SHP77 (cell line): ENCODE measurements around the gene DLG5.

Source experiments
- DNase-seq, 2 experiments: peaks; one replicate each; lab custom pipeline; 2025; lab: John Stamatoyannopoulos, UW

The DLG5 gene

GRCh38 chr10:77889277-77889903 is 37.2 kb downstream of the DLG5 start:
- DNase-seq: no peak

- DNase-seq: no peak
Observed at GRCh38 chr10:77888356-77888703, 38.2 kb downstream of the DLG5 start.

- no peak for DNase-seq
Observed at GRCh38 chr10:77887631-77888355, 38.8 kb downstream of the DLG5 start.

- DNase-seq: no peak
Observed at GRCh38 chr10:77886795-77887355, 39.7 kb downstream of the DLG5 start.

- DNase-seq: no peak
Observed at GRCh38 chr10:77884181-77884580, 42.4 kb downstream of the DLG5 start.

- no peak for DNase-seq
Observed at GRCh38 chr10:77881636-77882035, 44.9 kb downstream of the DLG5 start.

GRCh38 chr10:77881222-77881621 is 45.3 kb downstream of the DLG5 start:
- no peak for DNase-seq

- DNase-seq: no peak
Observed at GRCh38 chr10:77879710-77880109, 46.8 kb downstream of the DLG5 start.

GRCh38 chr10:77879065-77879464 is 47.5 kb downstream of the DLG5 start:
- DNase-seq: no peak

GRCh38 chr10:77877441-77878344 is 48.9 kb downstream of the DLG5 start:
- DNase-seq: no peak

- no peak for DNase-seq
Observed at GRCh38 chr10:77875730-77876129, 50.8 kb downstream of the DLG5 start.

- DNase-seq: no peak
Observed at GRCh38 chr10:77874872-77875271, 51.7 kb downstream of the DLG5 start.

- DNase-seq: no peak
Observed at GRCh38 chr10:77873536-77874380, 52.8 kb downstream of the DLG5 start.

- DNase-seq: no peak
Observed at GRCh38 chr10:77872947-77873535, 53.5 kb downstream of the DLG5 start.

- no peak for DNase-seq
Observed at GRCh38 chr10:77872151-77872946, 54.2 kb downstream of the DLG5 start.

- no peak for DNase-seq
Observed at GRCh38 chr10:77869626-77870420, 56.7 kb downstream of the DLG5 start.

- no peak for DNase-seq
Observed at GRCh38 chr10:77868523-77868922, 58.0 kb downstream of the DLG5 start.

GRCh38 chr10:77867124-77867719 is 59.3 kb downstream of the DLG5 start:
- DNase-seq: no peak

GRCh38 chr10:77866598-77866997 is 60.0 kb downstream of the DLG5 start:
- no peak for DNase-seq
